HG02642 (cell line): ENCODE results near the gene EFNA1.
A peak's percentile ranks its signal among the peaks of the same experiment; 100 is the strongest.
"Not testable (repeated sequence)": the region's sequence is repeated elsewhere in the genome, so short reads cannot be mapped to it uniquely, and the experiment has no call there.

Experiments used
- ATAC-seq: cut with Tn5 transposase; IDR thresholded peaks from one replicate; pipeline ENCODE4 v1.9.1; 2021; ENCODE audit warnings: mild to moderate bottlenecking; ENCODE audit not compliant: unreplicated experiment, poor library complexity

Gene EFNA1

DNA sequence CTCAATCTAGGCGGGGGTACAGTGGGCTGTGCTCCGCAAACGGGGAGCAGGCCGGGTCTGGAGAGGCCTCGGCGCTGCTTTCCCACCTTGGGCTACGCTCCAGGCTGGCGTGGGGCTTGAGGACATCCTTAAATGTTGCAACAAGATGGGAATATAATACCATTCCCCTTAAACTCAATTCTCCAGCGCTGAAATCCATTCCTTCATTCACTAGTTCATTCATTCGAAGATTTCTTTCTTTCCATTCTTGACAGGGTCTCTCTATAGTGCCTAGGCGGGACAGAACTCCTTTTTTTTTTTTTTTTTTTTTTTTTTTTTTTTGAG is 12.9 kb downstream of the EFNA1 start:
- ATAC-seq = no peak

DNA sequence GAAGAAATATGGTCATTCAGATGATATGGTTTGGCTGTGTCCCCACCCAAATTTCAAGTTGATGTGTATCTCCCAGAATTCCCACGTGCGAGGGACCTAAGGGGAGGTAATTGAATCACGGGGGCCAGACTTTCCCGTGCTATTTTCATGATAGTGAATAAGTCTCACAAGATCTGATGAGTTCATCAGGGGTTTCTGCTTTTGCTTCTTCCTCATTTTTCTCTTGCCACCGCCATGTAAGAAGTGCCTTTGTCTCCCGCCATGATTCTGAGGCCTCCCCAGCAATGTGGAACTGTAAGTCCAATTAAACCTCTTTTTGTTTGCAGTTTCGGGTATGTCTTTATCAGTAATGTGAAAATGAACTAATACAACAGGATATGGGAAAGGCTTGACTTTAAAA is 14.1 kb downstream of the EFNA1 start:
- ATAC-seq = no peak

DNA sequence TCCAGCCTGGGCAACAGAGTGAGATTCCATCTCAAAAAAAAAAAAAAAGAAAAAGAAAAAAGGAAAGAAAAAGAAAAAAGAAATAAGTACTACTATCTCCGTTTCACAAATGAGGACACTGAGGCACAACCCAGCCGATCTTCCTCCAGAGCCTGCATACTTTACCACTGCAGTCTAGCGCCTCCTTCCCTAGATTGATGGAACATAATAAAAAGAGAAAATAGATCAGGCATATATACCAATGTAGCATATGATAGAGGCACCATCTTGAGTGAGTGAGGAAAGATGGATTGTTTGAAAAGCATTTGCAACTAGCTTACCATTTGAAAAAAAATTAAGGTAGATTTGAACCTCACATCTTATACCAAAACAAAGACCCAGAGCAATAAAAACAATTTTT is 17.8 kb downstream of the EFNA1 start:
- ATAC-seq = no peak

DNA sequence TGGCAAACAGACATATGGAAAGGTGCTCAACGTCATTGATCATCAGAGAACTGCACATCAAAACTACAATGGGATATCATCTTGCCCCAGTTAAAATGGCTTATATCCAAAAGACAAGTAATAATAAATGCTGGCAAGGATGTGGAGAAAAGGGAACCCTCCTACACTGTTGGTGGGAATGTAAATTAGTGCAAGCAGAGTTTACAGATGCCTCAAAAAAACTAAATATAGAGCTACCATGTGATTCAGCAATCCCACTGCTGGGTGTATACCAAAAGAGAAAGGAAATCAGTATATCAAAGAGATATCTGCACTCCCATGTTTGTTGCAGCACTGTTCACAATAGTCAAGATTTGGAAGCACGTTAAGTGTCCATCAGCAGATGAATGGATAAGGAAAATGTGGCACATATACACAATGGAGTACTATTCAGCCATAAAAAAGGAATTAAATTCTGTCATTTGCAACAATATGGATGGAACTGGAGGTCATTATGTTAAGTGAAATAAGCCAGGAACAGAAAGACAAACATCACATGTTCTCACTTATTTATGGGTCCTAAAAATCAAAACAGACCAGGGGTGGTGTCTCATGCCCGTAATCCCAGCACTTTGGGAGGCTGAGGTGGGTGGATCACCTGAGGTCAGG is 28.4 kb downstream of the EFNA1 start:
- not testable (repeated sequence) for ATAC-seq

DNA sequence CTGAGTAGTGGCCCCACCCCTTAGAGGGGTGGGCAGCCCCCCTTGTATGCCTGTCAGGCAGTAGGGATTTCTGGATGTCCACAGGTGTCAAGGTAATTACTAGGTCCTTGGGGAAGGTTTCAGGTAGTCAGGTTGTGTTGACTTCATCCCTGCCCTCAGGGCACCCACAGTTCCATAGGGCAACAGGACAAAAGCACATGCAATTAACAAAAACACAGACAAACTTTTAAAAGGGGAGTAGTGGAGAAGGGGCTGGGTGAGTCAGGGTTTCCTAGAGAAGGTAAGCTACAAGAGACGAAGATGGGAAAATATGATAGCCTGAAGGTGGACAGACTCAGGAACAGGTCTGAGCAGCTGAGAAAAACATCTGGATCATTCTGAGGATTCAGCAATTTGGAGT is 31.3 kb downstream of the EFNA1 start:
- no peak for ATAC-seq

DNA sequence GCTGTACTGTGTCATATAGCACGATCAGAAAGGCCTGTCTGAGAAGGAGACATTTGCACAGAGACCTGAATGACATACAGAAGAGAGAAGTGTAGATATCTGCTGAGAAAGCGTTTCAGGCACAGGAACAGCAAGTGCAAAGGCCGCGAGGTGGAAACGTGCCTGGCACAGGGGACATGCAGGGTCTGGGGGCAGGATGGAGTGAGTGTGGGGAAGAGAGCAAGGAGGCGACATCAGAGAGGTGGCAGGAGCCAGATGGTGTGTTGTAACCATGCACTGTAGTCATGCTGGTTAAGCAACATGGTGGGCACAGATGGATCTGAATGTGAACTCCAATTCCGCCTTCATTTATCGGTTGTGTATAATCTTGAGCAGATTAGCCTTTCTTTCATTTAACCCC is 32.5 kb downstream of the EFNA1 start:
- ATAC-seq = no peak

DNA sequence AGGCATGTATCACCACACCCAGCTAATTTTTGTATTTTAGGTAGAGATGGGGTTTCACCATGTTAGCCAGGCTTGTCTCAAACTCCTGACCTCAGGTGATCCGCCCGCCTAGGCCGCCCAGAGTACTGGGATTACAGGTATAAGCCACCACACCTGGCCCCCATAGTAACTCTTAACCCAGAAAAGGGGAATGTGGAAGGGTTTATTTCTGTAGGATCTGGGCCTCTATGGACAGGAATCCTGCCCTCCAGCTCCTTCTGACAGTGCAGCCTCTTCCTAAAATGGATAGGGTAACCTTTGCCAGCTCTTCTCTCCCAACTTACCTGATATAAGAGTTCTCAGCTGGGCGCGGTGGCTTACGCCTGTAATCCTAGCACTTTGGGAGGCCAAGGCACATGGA is 35.0 kb downstream of the EFNA1 start:
- not testable (repeated sequence) for ATAC-seq

DNA sequence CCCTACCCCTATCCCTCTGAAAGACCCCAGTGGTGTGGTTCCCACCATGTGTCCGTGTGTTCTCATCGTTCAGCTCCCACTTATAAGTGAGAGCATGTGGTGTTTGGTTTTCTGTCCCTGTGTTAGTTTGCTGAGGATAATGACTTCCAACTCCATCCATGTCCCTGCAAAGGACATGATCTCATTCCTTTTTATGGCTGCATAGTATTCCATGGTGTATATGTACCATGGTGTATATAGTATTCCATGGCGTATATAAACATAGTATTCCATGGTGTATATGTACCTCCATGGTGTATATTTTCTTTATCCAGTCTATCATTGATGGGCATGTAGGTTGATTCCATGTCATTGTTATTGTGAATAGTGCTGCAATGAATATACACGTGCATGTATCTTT is 36.1 kb downstream of the EFNA1 start:
- ATAC-seq = not testable (repeated sequence)

DNA sequence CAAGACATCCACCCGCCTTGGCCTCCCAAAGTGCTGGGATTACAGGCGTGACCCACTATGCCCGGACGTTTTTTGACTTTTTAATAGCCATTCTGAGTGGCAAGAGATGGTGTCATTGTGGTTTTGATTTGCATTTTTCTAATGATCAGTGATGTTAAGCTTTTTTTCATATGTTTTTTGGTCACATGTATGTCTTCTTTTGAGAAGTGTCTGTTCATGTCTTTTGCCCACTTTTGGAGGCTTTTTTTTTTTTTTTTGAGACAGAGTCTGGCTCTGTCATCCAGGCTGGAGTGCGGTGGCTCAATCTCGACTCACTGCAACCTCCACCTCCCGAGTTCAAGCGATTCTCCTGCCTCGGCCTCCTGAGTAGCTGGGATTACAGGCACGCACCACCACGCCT is 36.9 kb downstream of the EFNA1 start:
- not testable (repeated sequence) for ATAC-seq

DNA sequence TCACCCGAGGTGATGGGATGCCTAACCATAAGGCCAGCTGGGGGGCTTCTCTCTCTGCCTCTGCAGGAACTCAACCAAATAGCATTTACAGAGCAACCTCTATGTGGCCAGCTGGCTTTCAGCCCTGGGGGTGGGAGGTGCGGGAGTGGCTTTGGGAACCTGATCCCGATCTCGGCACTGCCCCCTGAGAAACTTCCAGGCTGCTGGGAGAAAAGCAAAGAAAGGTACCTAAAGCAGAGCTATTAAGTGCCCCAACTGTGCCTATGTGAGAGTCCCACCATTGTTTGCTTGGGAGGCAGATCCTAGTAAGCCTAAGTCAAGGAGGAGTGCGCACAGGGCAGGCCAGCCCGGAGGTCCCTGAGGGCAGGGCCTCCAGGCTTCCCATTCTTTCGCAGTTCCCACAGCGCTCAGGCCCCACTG is 38.4 kb downstream of the EFNA1 start:
- no peak for ATAC-seq

DNA sequence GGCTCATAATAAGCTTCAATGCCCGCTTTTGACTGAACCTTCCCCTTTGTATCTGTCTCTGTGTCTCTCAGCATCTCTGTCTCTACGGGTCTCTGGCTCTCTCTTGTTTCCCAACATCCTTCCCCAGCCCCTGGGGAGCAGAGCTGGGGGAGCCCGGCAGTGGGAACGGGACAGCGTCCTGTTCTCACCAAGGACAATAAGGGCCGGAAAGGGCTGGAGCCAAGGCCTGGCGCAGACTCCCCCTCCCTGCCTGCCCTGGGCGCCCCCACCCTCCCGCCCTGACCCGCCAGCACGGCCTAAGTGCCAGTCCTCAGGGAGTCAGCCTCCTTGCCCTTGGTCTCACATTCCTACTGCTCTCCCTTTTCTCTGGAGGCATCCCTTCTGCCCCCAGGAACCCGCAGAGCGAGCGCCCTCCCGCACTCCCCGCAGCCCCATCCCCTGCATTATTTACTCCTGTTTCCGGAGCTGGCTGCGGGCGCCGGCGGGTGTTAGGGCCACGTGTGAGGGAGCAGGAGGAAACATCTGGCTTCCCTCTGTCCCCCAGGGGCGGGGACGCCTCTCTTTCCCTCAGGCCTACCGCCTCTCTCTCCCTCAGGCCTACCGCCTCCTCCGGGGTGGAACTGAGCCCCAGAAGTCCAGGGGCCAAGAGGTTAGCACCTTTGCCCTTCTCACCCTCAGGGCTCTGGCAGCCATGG is 38.9 kb downstream of the EFNA1 start:
- no peak for ATAC-seq

DNA sequence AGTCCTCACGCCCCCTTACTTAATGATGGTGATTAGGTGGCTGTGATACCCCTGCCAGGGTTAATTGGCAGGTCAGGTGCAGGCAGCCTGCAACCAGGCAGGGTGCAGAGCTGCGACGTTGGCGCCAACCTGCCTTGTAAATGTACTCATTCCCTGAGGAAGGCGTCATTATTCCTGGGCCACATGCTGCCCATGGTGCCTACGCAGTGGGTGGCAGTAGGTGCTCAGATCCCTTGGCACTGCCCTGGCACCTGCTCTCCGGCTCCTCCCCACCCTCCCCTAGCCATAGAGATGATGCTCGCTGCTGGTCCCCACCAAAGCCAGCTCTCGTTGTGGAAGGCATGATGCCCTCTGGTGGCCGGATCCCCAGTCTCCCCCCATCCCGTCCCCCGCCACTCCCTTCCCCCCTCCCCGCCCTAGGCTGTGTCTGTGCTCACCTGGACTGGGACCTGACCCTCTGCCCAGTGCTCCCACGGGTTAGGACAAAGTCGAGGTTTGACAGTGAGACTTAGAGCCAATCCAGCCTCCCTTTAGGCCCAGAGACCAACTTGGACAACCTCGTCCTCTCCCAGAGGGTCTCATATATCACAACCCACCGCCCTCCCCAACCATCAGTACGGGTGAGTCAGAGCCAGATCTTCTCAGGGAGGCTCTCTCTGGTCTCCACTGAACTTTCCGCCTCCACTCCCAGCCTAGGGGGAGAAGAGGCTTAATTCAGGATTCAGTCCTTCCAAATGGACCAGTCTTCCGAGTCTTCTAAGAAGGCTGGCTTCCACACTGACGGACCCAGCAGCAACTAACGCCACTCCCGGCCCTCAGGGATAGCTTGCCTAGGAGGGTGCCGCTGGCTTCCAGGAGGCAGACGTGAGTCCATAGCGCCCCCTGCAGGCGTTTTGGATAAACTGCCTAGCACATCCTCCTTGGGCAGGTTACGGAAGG is 39.8 kb downstream of the EFNA1 start:
- ATAC-seq = peak; percentile 51

DNA sequence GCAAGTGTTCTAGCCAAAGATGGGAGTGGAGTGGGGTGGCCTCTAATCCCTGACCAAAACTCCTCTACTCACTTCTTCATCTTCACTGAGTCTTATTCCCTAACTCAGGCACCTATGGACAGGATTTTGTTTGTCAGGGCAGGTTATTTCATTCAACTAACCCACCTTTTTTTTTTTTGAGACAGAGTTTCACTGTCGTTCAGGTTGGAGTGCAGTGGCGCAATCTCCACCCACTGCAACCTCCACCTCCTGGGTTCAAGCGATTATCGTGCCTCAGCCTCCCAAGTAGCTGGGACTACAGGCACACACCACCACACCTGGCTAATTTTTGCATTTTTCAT is 40.4 kb downstream of the EFNA1 start:
- not testable (repeated sequence) for ATAC-seq

DNA sequence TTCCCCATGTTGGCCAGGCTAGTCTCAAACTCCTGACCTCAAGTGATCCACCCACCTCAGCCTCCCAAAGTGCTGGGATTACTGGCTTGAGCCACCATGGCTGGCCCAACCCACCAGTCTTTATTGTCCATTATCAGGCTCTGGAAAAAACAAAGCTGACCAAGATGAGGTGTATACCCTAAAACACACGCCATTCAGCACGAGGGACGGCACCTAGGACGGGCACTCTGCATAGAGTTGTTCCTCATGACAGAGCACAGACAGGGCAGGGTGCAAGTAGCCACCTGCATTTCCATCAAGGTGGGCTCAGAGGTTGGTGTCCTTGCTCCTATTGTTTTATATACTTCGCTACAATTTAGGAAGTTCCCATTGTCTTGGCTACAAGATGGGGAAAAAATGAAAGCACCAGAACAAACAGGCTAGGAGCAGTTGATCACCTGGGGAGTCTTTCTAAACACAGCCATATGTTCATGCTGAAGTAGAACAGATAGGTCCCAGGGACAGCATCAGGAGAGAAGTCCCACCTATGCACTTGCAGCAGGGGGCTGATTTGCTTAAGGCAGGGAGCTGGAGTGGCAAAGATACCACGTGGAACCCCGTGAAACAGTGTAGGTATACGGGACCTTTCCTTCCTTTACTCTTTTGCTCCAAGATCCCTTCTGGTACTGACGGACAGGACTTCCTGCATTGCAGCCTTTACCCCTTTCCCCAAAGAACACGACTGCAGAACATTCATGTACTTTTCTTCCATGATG is 41.0 kb downstream of the EFNA1 start:
- ATAC-seq = no peak

DNA sequence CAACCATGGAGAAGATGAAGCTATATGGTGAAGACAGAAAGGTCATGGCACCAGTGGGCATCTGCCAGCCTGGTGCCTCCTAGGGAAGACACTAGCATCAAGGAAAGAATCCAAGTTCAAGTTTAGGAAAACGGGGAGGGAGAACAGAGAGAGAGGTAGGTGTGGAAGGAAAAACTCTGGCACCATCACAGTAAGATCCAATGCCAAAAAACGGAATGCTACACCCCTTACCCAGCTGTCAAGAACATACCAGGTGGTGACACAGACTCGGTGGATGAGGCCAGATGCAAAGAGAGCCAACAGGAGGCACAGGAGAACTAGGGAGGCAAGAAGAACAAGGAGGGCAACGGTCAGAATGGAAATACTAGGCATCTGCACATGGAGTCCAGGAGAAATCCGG is 41.9 kb downstream of the EFNA1 start:
- ATAC-seq = no peak

DNA sequence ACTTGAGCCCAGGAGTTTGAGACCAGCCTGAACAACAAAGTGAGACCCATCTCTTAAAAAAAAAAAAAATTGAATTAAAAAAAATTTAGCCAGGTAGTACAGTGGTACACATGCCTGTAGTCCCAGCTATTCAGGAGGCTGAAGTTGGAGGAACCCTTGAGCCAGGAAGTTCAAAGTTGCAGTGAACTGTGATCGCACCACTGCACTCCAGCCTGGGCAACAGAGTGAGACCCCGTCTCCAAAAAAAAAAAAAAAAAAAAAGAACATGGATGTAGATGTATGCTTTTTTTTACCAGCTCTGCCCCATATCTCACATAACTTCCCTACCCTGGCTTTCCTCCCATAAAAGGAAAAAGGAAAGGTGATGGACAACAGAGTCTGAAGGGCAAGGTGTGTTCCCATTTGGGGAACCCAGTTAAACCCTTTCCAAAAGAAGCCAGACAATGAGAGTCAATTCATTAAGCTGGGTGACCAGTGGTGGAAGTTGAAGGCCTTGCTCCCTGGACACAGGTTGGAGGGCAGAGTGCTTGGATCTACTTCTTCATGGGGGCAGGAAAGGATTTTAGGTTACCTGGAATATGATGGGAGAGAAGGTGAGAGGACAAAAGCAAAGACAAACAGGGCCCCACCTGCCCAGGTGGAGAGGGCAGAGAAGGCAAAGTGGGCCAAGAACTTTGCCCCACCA is 42.6 kb downstream of the EFNA1 start:
- ATAC-seq = no peak

DNA sequence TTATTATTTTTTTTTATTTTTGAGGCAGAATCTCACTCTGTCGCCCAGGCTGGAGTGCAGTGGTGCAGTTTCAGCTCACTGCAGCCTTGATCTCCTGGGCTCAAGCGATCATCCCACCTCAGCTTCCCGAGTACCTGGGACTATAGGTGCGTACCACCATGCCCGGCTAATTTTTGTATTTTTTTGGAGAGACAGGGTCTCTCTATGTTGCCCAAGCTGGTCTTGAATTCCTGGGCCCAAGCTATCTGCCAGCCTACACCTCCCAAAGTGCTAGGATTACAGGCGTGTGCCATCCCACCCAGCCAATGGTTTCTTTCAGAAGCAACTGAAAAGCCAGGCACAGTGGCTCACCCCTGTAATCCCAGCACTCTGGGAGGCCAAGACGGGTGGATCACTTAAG is 43.1 kb downstream of the EFNA1 start:
- no peak for ATAC-seq

DNA sequence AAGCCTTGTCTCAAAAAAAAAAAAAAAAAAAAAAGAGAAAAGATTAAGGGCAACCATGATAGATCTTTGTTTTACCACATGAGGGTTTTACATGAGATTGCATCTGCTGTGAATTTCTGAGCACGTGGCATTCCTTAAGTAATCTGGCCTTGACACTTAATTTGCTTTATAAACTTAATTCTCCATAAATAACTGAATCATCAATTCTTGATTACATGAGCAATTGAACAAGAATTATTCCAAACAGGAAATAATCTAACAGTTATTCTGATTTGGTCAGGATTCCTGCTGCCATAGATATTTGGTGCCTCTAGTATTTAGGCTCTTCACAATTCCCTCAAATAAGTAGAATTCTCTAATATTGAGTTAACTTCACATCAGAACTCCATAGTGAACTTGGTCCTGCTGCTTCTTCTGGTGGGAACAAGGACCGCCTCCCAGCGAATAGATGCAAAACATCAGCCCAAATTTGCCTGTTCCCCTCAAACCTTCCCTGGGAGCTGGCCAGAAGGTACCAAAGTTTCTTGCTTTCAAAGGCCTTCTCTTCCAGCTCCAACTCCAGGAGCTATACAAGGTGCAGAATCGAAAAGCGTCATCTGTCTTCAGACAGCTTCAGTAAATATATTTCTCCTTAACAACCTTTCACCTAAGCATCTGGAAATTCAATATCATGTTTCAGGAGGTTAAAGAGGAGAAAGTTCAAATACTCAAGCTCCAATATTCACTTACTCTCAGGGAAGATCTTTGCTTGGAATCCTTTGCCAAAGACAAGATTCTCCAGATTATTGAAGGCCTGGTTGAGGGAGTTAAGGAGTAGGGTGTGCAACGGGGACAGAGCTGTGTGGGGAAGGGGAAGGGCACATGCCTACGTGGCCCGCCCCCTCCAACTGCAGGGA is 44.4 kb downstream of the EFNA1 start:
- no peak for ATAC-seq
